NCI-H1092 treated with DMSO at 0.1 percent for 48 hours (cell line): ENCODE data around the gene SHC3.

ENCODE experiments used
- DNase-seq: peaks from one replicate; lab custom pipeline; 2025; lab: John Stamatoyannopoulos, UW

SHC3 gene

GRCh38 chr9:89154651-89155336 lies 23.8 kb downstream of the SHC3 start:
- DNase-seq = no peak

DNA sequence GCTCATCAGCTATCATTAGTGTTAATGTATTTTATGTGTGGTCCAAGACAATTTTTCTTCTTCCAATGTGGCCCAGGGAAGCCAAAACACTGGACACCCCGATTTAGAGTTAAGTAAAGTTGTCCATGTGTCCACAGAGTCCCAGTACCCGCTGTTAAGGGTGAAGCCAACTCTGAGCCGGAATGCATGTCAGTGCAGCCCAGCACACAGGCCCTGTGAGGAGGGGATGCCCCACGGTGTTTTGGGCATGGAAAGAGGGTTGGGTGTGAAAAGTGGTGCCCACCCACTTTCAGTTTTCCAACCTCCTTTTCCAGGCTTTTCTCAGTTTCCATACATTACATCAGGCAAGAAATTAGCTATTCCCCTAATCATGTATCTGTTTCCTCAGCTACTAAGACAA lies 24.4 kb downstream of the SHC3 start:
- DNase-seq = no peak

GRCh38 chr9:89153232-89154017 lies 25.2 kb downstream of the SHC3 start:
- DNase-seq = no peak

GRCh38 chr9:89149726-89150125 lies 28.9 kb downstream of the SHC3 start:
- no peak for DNase-seq

DNA sequence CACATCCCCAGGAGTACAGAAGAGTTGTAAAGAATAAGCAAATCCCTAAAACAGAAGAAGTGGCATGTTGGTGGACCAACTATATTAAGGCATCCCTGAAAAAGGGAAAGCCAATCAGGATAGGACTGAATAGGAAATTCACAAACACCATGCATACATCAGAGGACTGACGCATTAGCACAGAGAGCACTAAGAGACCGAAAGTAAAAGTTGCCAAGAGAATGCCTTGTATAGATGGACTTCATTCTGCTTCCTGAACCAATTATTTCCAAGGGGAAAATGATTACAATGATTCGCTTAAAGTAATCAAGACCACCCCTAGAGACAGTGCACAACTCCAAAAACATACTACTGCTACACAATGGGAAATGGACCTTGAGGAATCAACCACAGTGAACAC lies 33.5 kb downstream of the SHC3 start:
- DNase-seq = no peak

GRCh38 chr9:89144238-89144637 lies 34.4 kb downstream of the SHC3 start:
- DNase-seq = no peak

GRCh38 chr9:89143266-89143665 lies 35.4 kb downstream of the SHC3 start:
- DNase-seq = no peak

DNA sequence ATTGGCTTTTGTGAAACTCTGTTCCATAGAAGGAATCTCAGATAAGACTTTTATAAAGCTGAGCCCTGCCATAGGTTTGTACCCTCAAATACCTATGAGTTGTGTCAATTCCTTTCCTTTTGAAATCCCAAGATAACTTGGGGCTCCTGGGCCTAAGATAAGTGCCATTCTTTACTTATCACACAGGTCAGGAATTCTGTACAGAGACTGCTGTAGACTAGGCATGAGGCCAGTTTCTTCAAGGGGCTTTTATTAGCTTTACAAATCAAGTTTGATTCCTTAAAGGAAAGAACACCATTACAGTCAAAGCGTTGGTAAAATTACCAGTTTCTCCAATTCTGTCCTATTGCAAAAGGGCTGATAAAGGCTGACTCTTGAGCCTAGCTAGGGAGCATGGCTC lies 39.2 kb downstream of the SHC3 start:
- DNase-seq = no peak

DNA sequence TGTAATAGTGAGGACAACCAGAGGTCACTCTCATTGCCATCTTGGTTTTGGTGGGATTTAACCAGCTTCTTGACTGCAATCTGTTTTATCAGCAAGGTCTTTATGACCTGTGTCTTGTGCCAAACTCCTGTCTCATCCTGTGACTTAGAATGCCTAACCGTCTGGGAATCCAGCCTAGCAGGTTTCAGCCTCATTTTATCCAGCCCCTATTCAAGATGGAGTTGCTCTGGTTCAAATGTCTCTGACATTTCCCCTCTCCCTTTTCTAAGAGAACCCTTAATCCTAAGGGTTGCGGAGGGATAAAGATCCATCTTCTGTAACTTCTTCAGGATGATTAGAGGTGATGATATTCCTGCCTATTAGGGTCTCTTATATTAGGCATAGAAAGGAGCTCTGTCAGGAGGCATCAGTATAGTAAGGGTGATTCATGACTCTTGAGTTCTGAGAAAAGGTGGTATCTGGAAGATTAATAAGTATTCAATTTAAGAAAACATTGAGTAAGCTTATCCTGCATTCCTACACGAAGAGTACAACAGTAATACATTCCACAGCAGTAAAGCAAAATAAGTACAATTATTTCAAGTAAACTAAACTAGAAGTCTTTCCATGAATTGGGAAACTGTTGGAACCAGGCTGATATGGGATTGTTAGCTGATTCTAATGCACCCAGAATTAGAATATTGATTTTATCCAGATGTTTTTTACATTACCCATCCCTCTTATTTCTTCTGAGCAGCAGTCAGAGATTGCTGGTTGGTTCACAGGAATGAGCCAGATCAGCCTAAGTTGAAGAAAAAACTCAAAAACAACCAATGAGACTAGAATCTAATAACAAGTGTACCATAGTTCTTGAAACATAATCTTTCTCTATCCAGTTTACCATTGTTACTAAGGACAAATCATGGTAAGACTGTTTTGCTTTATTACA lies 39.9 kb downstream of the SHC3 start:
- DNase-seq = no peak

DNA sequence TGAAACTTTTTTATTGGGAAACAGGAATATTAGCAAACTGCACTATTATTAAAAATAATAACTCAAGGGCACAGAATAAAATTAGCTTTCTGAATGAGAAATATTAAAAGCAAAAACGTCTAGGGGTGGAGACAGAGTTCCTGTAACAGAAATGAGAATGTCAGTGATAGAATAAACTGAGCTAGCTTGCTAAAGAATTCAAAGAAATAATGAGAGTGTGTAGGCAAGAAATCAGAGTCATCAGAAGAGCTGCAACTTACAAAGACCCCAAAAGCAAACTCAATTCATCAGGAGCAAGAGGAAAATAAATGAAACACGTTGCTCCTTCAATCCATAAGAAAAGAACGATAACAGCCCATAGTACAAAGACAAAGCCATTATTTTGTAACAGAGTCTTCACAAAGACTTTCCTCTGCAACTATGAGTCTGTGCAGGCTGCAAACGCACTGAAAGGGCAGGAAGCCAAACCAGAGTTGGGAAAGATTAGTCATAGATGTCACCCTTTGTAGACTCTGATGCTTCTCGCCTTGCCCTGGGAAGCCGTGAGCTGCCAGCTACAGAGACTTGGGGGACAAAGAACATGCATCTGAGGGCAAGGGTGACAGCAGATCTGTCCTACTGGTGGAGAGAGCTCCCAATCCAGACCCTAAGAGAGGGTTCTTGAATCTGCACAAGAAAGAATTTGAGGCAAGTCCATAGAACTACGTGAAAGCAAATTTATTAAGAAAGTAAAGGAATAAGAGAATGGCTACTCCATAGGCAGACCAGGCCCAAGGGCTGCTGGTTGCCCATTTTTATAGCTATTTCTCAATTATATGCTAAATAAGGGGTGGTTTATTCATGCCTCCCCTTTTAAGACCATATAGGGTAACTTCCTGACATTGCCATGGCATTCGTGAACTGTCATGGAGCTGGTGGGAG lies 40.8 kb downstream of the SHC3 start:
- no peak for DNase-seq

GRCh38 chr9:89135591-89136166 lies 42.9 kb downstream of the SHC3 start:
- DNase-seq = no peak

DNA sequence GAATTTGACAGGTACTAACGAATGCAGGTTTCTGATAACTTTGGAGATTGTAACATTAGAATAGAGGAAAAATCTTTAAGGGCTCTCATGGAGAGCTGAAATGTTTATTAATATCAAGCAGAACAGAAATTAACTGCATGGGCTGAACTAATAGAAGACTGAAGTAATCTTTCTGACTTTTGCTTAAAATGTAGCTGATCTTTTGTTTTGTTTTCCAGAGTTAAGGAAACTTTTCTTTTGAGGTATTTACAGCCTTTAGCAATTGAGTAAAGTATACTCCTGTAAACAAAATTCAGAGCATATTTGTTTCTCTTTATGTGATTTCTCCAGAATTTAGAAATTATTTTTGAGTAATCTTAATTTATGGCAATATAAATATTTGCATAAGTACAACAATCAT lies 43.9 kb downstream of the SHC3 start:
- no peak for DNase-seq

- DNase-seq = no peak
These were observed 55.7 kb downstream of the SHC3 start for GRCh38 chr9:89122949-89123348.

- DNase-seq = no peak
These were observed 57.9 kb downstream of the SHC3 start for GRCh38 chr9:89120704-89121103.

DNA sequence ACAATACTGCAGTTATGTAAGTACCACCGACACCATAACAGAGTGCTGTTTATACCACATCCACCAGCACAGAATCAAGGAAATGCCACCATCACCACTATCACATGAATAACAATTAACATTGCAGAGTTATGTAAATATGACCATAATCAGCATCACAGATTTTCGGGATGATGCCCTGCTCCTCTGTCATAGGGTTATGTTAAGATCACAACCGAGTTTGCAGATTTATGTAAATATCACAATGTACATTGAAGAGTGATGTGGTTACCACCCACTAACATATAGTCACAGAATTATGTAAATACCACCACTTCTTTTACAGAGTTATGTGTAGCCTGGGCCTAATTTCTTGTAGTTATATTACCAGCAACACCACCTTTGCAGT lies 61.8 kb downstream of the SHC3 start:
- DNase-seq = no peak

GRCh38 chr9:89116064-89116804 lies 62.4 kb downstream of the SHC3 start:
- DNase-seq = no peak

GRCh38 chr9:89115426-89115825 lies 63.2 kb downstream of the SHC3 start:
- DNase-seq = no peak

DNA sequence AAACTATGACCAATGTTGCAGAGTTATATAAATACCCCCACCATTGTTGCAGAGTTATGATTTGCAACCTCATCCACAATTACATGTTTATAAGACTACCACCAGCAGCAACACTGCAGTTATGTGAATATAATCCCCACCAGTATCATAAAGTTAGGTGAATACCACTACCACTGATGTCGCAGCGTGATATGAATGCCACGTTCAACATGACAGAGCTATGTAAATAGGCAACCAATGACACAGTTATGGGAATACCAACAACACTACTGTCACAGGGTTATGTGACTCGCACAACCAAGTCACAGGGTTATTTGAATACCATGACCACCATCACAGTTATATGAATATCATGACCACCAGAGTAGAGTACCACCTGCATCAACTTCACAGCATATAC lies 63.9 kb downstream of the SHC3 start:
- no peak for DNase-seq

GRCh38 chr9:89113851-89114250 lies 64.8 kb downstream of the SHC3 start:
- no peak for DNase-seq

DNA sequence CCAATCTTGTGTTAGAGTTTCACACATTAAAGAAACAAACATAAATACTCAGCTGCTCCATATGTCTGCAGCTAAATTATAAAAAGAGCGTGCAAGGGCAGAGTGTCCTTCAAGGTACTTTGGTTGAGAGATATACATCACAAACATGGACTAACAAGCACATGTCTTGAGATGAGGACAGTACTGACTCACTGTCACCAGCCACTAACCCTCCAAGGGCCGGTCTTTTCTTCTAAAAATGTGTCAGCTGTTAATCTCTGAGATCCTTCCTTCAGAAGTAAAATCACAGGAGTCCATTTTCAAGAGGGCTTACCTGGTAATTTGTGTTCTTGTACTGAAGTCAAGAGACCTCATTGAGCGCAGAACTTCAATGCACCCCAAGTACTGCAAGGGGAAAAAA lies 66.4 kb downstream of the SHC3 start:
- no peak for DNase-seq

- DNase-seq = no peak
These were observed 69.0 kb downstream of the SHC3 start for GRCh38 chr9:89109666-89110065.
